T-helper 1 cell (primary cell): Measurements from ENCODE around the gene PRIM2.
"Not testable (repeated sequence)": the region's sequence is repeated elsewhere in the genome, so short reads cannot be mapped to it uniquely, and the experiment has no call there.

ENCODE experiments used
- DNase-seq, 5 donors: peaks; one replicate each; pipeline ENCODE4 v3.0.0-alpha.2; 2012 to 2020

PRIM2 gene

DNA sequence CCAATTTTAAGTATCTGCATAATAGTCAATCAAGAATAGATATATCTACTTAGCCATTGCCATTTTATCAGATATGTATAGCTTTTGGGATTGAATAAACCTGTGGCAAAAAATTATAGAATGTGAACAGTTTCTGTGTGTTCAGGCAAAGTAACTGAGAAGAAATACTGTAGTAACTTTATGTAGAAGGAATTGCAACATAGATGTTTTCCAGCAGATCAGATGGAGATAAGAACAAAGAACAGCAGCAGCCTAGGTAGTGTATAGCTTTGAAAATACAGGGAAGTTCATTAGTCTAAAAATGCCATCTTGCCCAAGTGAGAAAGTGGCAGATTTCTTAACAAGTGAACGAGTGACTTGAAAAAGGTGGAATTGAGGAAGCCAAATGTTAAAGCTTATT lies 197.7 kb downstream of the PRIM2 start:
- DNase-seq, result not testable (repeated sequence)

DNA sequence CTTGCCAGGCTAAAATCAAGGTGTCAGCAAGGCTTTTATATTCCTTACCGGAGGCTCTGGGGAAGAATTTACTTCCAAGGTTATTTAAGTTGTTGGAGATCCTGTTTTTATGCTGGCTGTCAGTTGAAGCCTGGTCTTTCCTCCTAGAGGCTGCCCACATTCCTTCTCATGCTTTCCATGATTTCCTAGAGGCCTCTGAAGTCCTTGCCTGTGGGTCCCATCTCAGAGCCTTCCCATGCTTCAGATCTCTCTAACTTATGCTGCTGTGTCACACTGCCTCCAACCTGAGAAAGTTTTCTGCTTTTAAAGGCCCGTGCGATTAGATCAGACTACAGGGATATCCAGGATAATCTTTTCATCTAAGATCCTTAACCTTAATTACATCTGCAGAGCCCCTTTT lies 198.4 kb downstream of the PRIM2 start:
- not testable (repeated sequence) for DNase-seq

DNA sequence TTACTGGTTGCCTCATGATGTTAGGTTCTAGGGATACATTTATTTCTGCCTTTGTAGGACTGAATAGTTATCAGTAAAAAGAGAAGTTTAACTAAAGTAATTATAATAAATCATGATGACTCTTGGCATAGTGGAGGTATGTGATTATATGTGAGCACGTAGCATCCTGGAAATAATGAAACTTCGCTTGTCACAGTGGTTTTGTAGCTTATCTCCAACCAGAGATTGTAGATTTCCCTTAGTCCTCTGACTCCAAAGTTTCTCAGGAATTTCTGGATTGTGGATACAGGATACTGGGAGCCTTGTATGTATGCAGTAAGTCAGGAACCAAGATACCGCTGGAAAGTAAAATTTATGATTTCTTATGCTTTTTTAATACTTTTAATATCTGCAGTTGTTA lies 199.3 kb downstream of the PRIM2 start:
- not testable (repeated sequence) for DNase-seq

DNA sequence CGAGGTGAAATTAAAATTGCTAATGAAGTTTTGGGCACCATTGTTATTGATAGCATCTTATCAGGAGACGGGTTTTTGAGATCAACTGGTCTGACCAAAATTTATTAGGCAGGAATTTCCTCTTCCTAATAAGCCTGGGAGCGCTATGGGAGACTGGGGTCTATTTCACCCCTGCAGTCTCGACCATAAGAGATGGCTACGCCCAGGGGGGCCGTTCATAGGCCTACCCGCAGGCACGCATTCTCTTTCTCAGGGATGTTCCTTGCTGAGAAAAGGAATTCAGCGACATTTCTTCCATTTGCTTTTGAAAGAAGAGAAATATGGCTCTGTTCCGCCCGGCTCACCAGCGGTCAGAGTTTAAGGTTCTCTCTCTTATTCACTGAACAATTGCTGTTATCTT lies 201.8 kb downstream of the PRIM2 start:
- DNase-seq, result not testable (repeated sequence)

DNA sequence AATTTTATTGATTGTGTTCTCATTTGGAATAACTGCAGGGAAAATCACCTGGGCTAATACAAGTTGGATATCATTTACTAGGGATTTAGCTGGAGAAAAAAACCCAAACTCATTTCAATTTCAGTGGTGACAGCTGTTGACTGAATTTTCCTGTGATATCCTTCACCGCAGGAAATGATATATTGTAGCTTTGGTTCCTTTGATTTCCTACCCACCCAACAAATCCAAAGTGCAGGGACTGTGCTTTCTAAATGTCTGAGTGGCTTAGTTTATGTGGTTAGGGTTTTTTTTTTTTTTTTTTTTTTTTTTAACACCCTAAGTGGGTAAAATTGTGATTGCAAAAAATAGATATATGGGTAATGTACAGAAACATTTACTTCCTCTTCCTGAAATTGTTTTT lies 203.7 kb downstream of the PRIM2 start:
- DNase-seq, result not testable (repeated sequence)

DNA sequence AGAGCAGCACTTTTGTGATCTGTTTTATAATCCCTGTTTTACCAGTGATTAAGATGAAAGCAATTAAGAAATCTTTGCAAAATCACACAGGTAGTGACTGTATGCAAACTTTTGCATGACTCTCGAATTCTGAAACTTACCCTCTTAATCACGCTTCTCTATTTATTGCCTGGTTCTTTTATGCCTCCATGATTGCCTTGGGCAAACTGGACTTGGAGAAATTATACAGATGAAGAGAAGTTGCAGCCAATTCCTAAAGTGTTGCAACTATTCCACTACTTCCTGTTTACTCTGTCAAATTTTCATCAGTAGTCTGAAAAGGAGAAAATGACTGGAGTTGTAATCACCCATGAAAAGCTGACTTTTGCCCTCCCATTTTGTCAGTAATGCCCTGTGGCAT lies 205.8 kb downstream of the PRIM2 start:
- DNase-seq, result not testable (repeated sequence)

DNA sequence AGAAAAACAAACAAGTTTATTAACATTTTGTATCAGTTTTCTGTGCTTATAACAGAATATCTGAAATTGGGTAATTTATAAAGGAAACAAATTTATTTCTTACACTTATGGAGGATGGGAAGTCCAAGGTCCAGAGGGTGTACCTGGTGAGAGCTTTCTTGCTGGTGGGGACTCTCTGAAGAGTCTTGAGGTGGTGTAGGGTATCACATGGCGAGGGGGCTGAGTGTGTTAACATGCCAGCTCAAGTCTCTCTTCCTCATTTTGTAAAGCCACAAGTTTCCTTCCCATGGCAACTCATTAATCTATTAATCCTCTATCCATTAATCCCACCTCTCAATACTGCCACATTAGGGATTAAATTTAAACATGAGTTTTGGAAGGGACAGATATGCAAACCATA lies 212.3 kb downstream of the PRIM2 start:
- not testable (repeated sequence) for DNase-seq

DNA sequence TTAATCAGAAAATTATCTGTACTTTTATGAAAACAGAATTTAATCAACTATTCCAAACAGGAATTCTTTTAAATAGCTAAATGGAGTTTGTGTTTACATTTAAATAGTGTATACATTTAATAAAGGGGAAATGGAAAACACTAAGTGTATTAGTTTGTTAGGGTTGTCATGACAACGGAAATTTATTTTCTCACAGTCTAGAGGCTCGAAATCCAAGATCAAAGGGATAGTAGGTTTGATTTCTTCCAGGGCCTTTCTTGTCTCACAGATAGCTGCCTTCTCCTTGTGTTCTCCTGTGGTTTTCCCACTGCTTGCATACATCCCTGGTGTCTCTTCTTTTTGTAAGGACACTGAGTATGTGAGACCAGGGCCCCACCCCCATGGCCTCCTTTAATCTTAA lies 215.2 kb downstream of the PRIM2 start:
- DNase-seq, result not testable (repeated sequence)

DNA sequence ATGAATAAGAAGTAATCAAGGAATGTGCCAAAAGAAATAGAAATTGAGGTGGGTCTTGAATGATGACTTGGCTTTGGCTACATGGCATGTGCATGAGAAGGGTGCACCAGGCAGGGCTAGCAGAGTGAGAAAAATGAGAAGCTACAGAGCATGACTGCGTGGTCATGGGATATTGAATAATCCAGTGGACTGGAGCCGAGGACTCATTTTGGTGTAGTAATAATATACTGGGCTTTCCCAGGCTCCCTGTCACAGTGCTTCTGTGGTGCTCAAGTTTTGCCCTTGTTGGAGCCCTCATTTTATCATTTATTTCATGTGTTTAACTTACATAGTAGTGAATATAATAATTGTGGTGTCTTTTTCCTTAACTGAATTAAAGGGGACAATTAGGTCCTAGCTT lies 217.7 kb downstream of the PRIM2 start:
- not testable (repeated sequence) for DNase-seq

DNA sequence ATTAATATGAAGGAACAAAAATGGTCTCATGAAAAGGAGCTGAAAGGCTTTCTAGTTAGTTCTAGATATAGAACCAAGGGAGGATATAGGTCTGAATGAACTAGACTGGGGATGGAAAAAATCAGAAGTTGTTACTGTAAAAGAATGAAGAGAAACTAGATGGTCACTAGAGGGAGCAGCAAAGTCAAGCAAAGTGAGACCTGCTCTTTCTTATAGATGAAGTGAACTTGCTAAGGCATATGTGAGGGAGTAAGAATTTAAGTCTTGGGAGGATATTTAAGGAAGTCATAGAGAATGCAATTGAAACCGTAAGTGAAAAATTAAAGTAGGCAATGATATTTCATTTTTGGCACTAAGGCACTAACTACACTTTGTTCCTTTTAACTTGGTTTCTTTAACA lies 218.6 kb downstream of the PRIM2 start:
- peak in 1 of 5 donors; percentile 1 for DNase-seq

DNA sequence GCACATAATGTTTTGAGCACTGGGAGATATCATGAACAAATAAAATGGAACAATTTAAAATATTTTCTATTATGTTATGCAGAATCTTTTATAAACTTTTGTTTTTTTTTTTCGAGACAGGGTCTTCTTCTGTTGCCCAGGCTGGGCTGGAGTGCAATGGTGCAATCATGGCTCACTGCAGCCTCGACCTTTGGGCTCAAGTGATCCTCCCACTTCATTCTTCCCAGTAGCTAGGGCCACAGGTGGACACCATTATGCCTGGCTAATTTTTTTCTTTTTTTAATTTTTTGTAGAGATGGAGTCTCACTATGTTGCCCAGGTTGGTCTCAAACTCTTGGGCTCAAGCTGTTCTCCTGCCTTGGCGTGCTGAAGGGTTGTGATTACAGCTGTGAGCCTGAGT lies 220.5 kb downstream of the PRIM2 start:
- not testable (repeated sequence) for DNase-seq

DNA sequence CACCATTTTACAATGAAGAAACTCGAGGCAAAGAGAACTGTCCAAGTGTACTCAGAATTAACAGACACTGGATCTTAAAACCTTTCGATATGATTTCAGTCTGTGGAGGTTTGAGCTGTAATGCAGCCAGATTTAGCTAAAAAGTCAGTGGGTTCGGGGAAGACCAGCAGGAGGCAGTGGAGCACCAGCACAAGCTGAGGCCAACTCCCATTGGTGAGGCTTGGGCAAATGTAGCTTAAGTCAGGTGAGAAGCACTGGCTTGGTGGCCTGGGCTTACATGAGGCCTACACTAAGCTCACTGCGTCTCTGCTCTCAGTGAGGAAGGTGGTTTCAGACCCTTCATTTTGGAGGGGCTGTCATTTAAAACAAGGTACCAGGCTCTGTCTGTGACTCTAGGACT lies 234.5 kb downstream of the PRIM2 start:
- not testable (repeated sequence) for DNase-seq

DNA sequence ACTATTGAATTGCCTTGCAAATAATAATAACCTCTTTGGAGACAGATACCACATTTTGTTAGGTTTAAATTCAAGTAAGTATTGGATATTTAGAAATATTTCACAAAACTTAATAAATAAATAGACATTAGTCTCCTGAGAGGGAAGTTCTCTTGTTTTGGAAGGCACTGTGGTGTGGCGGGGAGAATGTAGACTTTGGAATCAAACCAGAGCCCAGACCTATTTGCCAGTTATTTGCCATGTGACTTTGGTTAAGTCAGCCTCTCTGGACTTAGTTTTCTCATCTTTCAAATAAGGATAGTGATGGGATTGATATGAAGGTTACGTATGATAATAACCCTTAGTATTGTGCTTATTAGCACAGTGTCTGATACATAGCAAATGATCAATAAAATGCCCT lies 240.4 kb downstream of the PRIM2 start:
- DNase-seq, result not testable (repeated sequence)

DNA sequence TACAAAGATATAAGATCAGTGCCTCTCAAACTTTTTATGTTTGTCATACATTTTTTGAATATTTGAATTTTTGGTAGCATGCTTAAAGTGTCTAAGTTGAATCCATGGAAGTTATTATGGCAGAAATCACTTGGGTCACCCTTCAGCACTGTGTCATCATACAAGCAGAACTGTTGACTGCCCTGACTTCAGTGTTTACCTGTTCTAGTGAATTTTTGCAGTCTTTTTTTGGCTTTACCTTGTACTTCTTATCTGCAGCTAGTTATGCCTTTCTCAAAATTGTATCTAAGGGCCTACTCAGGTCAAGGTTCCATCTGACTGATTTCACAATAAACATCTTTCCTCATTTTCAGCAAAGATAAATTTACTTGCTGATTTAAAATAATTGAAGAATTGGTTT lies 241.7 kb downstream of the PRIM2 start:
- DNase-seq, result not testable (repeated sequence)

DNA sequence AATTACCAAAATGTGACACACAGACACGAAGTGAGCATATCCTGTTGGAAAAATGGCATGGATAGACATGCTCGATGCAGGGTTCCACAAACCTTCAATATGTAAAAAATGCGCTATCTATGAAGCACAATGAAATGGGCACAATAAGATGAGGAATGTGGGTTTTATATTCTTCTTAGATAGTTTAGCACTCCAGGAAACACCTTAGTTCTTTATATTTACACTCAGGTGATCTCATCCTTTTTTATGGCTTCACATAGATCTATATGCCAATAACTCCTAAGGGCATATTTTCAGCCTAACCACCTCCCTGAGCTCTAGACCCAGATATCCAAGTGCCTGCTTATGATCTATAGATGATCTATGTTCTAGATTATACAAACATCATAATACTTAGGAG lies 244.8 kb downstream of the PRIM2 start:
- DNase-seq, result not testable (repeated sequence)

DNA sequence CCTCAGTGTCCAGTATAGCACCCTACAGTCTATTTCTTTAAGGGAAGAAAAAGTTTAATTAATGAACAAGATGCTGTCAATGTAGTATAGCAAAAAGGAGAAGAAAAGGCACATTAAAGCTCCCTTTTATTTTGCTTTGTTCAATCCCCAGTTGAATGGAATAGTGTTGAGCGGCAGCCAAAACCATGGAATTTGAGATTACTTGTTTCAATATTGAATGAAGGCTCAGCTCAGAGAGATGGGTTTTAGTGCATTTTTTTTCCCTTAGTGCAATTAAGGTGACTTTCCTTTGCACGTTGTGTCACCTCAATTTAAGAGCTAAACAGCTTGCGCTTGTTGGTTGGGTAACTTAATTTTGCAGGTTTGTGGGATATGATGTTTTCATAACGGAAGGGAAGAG lies 254.7 kb downstream of the PRIM2 start:
- not testable (repeated sequence) for DNase-seq

DNA sequence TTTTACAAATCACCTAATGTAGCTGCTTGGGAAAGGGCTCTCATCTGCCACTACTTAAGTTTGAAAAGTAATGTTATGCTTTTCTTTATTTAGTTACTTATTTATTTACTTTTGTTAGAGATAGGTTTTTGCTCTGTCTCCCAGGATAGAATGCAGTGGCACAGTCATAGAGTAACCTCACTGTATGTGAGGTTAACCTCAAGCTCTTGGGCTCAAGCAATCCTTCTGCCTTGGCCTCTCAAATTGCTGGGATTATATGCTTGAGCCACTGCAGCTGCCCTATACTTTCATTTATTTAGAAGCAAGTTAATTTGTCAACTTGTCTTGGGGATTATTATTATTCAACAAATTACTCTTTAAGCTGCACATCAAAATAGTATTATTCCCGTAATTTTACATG lies 255.4 kb downstream of the PRIM2 start:
- not testable (repeated sequence) for DNase-seq

DNA sequence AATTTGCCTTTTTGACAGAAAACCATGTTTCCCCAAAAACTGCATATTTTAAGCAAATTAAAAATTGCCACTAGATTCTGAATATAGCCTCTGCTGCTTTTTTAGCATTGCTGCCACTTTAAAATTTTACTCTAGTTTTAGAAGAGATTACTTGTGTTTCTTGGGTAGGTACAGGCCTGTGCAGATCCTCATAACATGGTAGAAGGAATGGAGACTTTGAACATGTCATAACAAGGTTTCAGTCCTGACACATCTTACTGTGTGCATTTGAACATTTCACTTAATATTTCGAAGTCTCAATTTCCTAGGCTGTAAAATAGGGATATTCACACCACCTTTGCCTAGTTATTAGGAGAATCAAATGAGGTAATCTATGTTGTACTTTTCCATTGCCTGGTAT lies 259.6 kb downstream of the PRIM2 start:
- not testable (repeated sequence) for DNase-seq

DNA sequence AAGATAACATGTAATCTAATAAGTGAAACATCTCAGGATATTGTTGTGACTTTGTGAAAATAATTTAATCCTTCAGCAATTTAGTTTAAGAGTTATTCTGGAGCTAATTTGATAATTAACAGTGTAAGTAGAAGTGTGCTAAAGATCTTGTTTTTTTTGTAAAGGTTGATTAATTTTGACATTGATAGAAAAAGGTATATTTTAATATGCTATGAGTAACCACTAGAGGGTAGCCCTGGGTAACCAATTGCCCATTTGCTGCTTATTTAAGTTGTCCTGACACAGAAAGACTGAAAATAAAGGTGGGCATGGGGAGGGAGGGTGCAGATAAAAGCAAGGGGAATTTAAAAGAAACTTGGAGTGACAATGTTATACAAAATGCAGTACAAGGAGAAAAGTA lies 262.1 kb downstream of the PRIM2 start:
- not testable (repeated sequence) for DNase-seq

DNA sequence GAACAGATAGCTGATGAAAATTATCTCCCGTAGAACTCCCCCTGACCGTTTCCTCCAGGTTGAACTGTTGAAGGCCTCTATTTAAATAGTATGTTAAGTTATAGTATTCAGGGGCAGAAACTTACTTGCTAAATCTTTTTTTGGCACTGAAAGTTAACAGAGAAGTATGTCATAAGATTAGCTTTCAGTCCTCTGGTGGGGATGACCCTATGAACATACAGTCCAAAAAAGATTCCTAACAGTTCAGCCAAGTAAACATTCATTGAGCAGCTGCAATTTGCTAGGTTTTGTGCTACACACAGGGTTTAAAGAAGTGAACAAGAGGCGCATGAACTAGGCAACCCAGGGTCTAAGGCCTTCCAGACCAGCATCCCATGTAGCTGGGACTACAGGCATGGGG lies 264.2 kb downstream of the PRIM2 start:
- not testable (repeated sequence) for DNase-seq

DNA sequence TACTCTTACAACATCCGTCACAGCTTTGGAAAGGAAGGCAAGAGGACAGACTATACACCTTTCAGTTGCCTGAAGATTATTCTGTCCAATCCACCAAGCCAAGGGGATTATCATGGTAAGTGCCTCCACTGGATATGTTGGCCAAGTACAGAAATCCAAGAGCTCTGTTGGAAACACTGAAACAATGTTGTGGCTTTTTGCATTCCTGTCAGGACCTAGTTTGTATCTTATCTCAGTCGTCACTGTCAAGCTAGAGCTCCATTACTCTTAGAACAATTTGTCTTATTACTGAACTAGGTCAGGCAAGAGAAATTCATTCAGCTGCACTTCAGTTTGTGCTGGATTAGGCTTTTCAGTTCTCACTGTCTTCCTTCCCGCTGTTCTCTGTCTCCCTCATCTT lies 283.7 kb downstream of the PRIM2 start:
- DNase-seq, result not testable (repeated sequence)

DNA sequence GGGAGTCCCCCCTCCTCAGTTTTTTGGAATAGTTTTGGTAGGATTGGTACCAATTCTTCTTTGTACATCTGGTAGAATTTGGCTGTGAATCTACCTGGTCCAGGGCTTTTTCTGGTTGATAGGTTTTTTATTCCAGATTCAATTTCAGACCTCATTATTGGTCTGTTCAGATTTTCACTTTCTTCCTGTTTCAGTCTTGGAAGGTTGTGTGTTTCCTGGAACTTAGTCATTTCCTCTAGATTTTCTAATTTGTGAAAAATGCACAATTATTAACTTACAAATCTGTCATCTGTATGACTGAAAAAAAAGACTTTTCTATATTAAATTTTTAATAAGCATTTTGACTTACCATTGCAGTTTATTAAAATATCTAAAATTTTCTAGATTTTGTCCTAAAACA lies 287.9 kb downstream of the PRIM2 start:
- DNase-seq, result not testable (repeated sequence)

DNA sequence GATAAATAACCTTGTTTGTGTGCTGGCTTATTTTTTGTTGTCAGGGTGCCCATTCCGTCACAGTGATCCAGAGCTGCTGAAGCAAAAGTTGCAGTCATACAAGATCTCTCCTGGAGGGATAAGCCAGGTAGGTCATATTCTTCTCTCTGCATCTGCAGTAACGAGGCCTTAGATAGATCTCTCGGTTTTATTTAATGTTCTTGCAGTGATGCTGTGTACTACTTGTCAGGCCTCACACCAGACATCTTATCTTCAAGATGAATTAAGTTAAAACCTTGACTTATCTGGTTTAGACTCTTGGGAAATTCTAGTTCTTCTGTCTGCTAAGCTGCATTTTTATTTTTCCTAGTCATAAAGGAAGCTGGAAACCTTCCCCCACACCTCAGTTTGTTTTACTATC lies 288.9 kb downstream of the PRIM2 start:
- DNase-seq, result not testable (repeated sequence)

DNA sequence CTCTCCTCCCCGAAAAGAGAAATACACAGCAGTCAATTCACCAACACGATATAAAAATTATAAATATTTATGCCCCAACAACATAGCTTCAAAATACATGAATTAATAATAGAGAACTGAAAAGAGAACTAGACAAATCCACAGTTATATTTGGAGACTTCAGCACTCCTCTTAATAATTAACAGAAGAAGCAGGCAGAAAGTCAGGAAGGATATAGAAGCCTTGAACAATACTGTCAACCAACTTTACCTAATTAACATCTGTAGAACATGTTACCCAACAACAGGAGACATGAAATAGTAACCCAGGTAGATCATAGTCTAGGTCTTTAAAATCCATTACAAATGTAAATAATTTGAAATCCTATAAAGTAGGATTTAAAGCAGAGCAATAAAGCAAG lies 293.2 kb downstream of the PRIM2 start:
- DNase-seq, result not testable (repeated sequence)

DNA sequence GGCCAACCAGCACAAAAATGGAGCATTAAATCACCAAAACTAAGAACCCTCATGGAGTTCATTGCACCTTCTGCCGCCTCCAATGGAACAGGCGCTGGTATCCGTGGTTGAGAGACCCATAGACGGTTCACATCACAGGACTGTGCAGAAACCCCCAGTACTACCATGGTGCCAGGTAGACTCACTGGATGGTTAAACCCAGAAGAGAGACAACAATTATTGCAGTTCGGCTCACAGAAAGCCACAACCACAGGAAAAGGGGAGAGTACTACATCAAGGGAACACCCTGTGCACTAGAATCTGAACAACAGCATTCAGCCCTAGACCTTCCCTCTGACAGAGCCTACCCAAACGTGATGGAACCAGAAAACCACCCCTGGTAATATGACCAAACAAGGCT lies 301.5 kb downstream of the PRIM2 start:
- not testable (repeated sequence) for DNase-seq

DNA sequence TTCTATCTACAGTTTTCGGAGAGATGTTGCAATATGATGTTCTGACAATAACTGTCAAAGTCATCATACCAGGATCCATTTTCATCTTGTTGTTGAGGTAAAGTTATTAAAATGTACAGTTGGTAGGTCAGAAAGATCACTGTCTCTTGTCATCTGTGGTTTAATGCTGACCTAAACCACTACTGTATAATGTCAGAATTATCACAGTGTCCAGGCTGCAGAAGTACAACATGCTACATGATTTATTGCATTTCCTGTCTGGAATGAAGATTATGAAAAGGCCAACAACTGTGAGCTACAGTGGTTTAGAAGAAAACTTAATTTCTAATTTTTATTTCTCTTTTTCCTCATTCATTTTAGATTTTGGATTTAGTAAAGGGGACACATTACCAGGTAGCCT lies 314.3 kb downstream of the PRIM2 start:
- not testable (repeated sequence) for DNase-seq
